Caco-2 (cell line): Measurements from ENCODE around the gene FGF14. TPM values are rescaled to one million over a fixed set of nuclear protein-coding genes. Genes with fewer than 3 reads are reported as not detected.

Source experiments
- BruUV-seq: library from RNA; stranded (reverse); fragments of 400-500 nt; replicated peaks from 2 replicates; lab custom pipeline; 2021; lab: Mats Ljungman, UMichigan
- CTCF ChIA-PET: fragments of 300-600 bp; sonication (Branson Sonifier 250); formaldehyde crosslinking; loops from one replicate; lab custom pipeline; 2022; ENCODE audit warnings: antibody characterized with exemption; lab: Charles Lee
- POLR2A ChIA-PET: fragments of 300-600 bp; sonication (Branson Sonifier 250); formaldehyde crosslinking; loops from one replicate; lab custom pipeline; 2022; ENCODE audit warnings: antibody characterized with exemption; lab: Charles Lee
- DNase-seq, 2 experiments: peaks; one replicate each; pipeline versions ENCODE4 v3.0.0 to v3.0.0-alpha.2; 2020 to 2022
- H3K27me3 ChIP-seq: replicated peaks from 2 replicates; pipeline ENCODE4 v1.6.0; 2011; ENCODE audit warnings: low read length; ENCODE audit not compliant: control insufficient read depth, insufficient read depth
- H3K36me3 ChIP-seq: 2 replicates; pipeline ENCODE4 v1.5.1; 2011; ENCODE audit warnings: low read length; ENCODE audit not compliant: control insufficient read depth, insufficient read depth
- H3K4me1 ChIP-seq: fragments of 250-450 bp; sonication (Bioruptor Pico); 2 replicates; pipeline ENCODE4 v1.5.1; 2020; ENCODE audit warnings: mild to moderate bottlenecking
- H3K4me3 ChIP-seq: 2 replicates; pipeline ENCODE4 v1.5.1; 2011; ENCODE audit warnings: low read depth, mild to moderate bottlenecking, control low read depth, low read length
- H3K9me3 ChIP-seq: fragments of 250-450 bp; sonication (Bioruptor Pico); 2 replicates; pipeline ENCODE4 v1.5.1; 2020; ENCODE audit warnings: mild to moderate bottlenecking, moderate library complexity
- H3K27ac Mint-ChIP-seq: one replicate; pipeline ENCODE4 v1.8.0; 2022; ENCODE audit warnings: mixed read lengths; ENCODE audit not compliant: unreplicated experiment
- H3K27me3 Mint-ChIP-seq: one replicate; pipeline ENCODE4 v1.8.0; 2022; ENCODE audit warnings: mixed read lengths; ENCODE audit not compliant: insufficient read depth, unreplicated experiment
- H3K36me3 Mint-ChIP-seq: one replicate; pipeline ENCODE4 v1.8.0; 2022; ENCODE audit warnings: mild to moderate bottlenecking, mixed read lengths; ENCODE audit not compliant: insufficient read depth, unreplicated experiment
- H3K4me1 Mint-ChIP-seq: one replicate; pipeline ENCODE4 v1.8.0; 2022; ENCODE audit warnings: low read depth, mixed read lengths; ENCODE audit not compliant: unreplicated experiment
- H3K4me3 Mint-ChIP-seq: one replicate; pipeline ENCODE4 v1.8.0; 2022; ENCODE audit warnings: mild to moderate bottlenecking, moderate library complexity, mixed read lengths; ENCODE audit not compliant: unreplicated experiment
- H3K9me3 Mint-ChIP-seq: one replicate; pipeline ENCODE4 v1.8.0; 2022; ENCODE audit warnings: mixed read lengths; ENCODE audit not compliant: unreplicated experiment
- CTCF ChIP-seq, 2 experiments: fragments of 200-600 bp in 1 of 2; IDR thresholded peaks; 1 replicate in 1 of 2; 2 replicates in 1 of 2; pipeline versions ENCODE4 v1.5.1 to v1.8.0; 2011 to 2022; ENCODE audit warnings: antibody characterized with exemption in 1 of 2, control low read depth in 1 of 2, inconsistent platforms in 1 of 2, low read depth in 1 of 2, low read length in 1 of 2, mild to moderate bottlenecking in 1 of 2, moderate library complexity in 1 of 2; ENCODE audit not compliant: insufficient read depth in 1 of 2, severe bottlenecking in 1 of 2, unreplicated experiment in 1 of 2
- intact Hi-C: fragments of 100-400 bp; cut with micrococcal nuclease; formaldehyde crosslinking; loops from one replicate; pipeline ENCODE4 v1.10.0; 2022; ENCODE audit not compliant: unreplicated experiment
- total RNA-seq: library from RNA; stranded (reverse); gene quantifications from 2 replicates; pipeline ENCODE4 v1.2.3, GENCODE V29; 2022

The FGF14 gene
- total RNA-seq, 1 experiment from 2014 or later = not detected

GRCh38 chr13:102374233-102374632 lies 27.6 kb downstream of the FGF14 start:
- Histone ChIP-seq H3K4me3 (no peak overlapping the region), H3K4me1 (no peaks in the 10 kb centered on the region), H3K9me3 (no peaks in the 10 kb centered on the region), H3K27me3 (no peaks in the 10 kb centered on the region), H3K36me3 (no peaks in the 10 kb centered on the region)
- ChIA-PET CTCF (no interaction called here), POLR2A (no interaction called here)
- Mint-ChIP-seq H3K27ac (no peak overlapping the region), H3K4me1 (no peaks in the 10 kb centered on the region), H3K4me3 (no peak overlapping the region), H3K36me3 (no peaks in the 10 kb centered on the region), H3K27me3 (no peaks in the 10 kb centered on the region), H3K9me3 (no peaks in the 10 kb centered on the region)
- intact Hi-C loops = no loop called here
- no peak for TF ChIP-seq CTCF (IDR thresholded peaks at IDR 0.05; ENCODE audit: insufficient read depth in 1 of 2, low read depth in 1 of 2, low read length in 1 of 2, severe bottlenecking in 1 of 2, unreplicated experiment in 1 of 2)
- BruUV-seq = no TSS peak
- DNase-seq = no peak

GRCh38 chr13:102373221-102373620 lies 28.6 kb downstream of the FGF14 start:
- no peak for TF ChIP-seq CTCF (IDR thresholded peaks at IDR 0.05; ENCODE audit: insufficient read depth in 1 of 2, low read depth in 1 of 2, low read length in 1 of 2, severe bottlenecking in 1 of 2, unreplicated experiment in 1 of 2)
- CTCF ChIA-PET = no interaction called here
- no peaks in the 10 kb centered on the region for H3K9me3 ChIP-seq
- no peak overlapping the region for H3K4me3 Mint-ChIP-seq
- POLR2A ChIA-PET = no interaction called here
- no TSS peak for BruUV-seq
- no peaks in the 10 kb centered on the region for H3K27me3 ChIP-seq
- H3K4me3 ChIP-seq = no peak overlapping the region
- no peak overlapping the region for H3K27ac Mint-ChIP-seq
- no peaks in the 10 kb centered on the region for H3K9me3 Mint-ChIP-seq
- H3K36me3 Mint-ChIP-seq = no peaks in the 10 kb centered on the region
- H3K36me3 ChIP-seq = no peaks in the 10 kb centered on the region
- intact Hi-C loops = no loop called here
- no peaks in the 10 kb centered on the region for H3K27me3 Mint-ChIP-seq
- H3K4me1 Mint-ChIP-seq = no peaks in the 10 kb centered on the region
- H3K4me1 ChIP-seq = no peaks in the 10 kb centered on the region
- no peak for DNase-seq

GRCh38 chr13:102369302-102369701 lies 32.5 kb downstream of the FGF14 start:
- intact Hi-C loops = no loop called here
- H3K27me3 ChIP-seq = no peaks in the 10 kb centered on the region
- ChIA-PET POLR2A (no interaction called here), CTCF (no interaction called here)
- no peaks in the 10 kb centered on the region for H3K4me1 Mint-ChIP-seq
- no peaks in the 10 kb centered on the region for H3K4me1 ChIP-seq
- peaks cover 4% of the 10 kb centered on the region for H3K27me3 Mint-ChIP-seq
- H3K27ac Mint-ChIP-seq = no peak overlapping the region
- no peaks in the 10 kb centered on the region for H3K36me3 Mint-ChIP-seq
- no peak for TF ChIP-seq CTCF (IDR thresholded peaks at IDR 0.05; ENCODE audit: insufficient read depth in 1 of 2, low read depth in 1 of 2, low read length in 1 of 2, severe bottlenecking in 1 of 2, unreplicated experiment in 1 of 2)
- no peak for DNase-seq
- no TSS peak for BruUV-seq
- H3K9me3 Mint-ChIP-seq = no peaks in the 10 kb centered on the region
- H3K4me3 ChIP-seq = no peak overlapping the region
- no peaks in the 10 kb centered on the region for H3K36me3 ChIP-seq
- H3K9me3 ChIP-seq = no peaks in the 10 kb centered on the region; the same call in 1 of the 2 replicates
- no peak overlapping the region for H3K4me3 Mint-ChIP-seq
